Uterus (tissue), 4 donors: ENCODE measurements around the gene BOLA3. TPM values are rescaled to one million over a fixed set of nuclear protein-coding genes. Genes with fewer than 3 reads are reported as not detected.

Source experiments
- DNase-seq, 2 donors: peaks; one replicate each; pipeline ENCODE4 v3.0.0-alpha.2; 2019 to 2020
- H3K27ac ChIP-seq, 2 donors: fragments of 200-600 bp; sonication (generic); 1 replicate in 1 of 2; 2 replicates in 1 of 2; pipeline ENCODE4 v1.5.1; 2016 to 2018
- H3K27me3 ChIP-seq, 2 donors: fragments of 200-600 bp; sonication (generic); one replicate each; pipeline ENCODE4 v1.5.1; 2018 to 2019; ENCODE audit warnings: control low read depth in 1 of 2
- H3K36me3 ChIP-seq, 2 donors: fragments of 200-600 bp; sonication (generic); one replicate each; pipeline ENCODE4 v1.5.1; 2019; ENCODE audit warnings: control low read depth in 1 of 2
- H3K4me1 ChIP-seq, 2 donors: fragments of 200-600 bp; sonication (generic); one replicate each; pipeline ENCODE4 v1.5.1; 2018 to 2019; ENCODE audit warnings: control low read depth in 1 of 2
- H3K4me3 ChIP-seq, 2 donors: fragments of 200-600 bp; sonication (generic); 1 replicate in 1 of 2; 2 replicates in 1 of 2; pipeline ENCODE4 v1.5.1; 2018 to 2019; ENCODE audit warnings: mild to moderate bottlenecking in 1 of 2
- H3K9me3 ChIP-seq, 2 donors: fragments of 200-600 bp; sonication (generic); one replicate each; pipeline ENCODE4 v1.5.1; 2019; ENCODE audit warnings: control low read depth in 1 of 2
- POLR2A ChIP-seq, 2 donors: fragments of 450-650 bp; IDR thresholded peaks; one replicate each; pipeline ENCODE4 v1.6.1; 2016; ENCODE audit warnings: antibody characterized with exemption in 2 of 2, mild to moderate bottlenecking in 1 of 2, moderate library complexity in 1 of 2
- intact Hi-C: fragments of 100-400 bp; cut with DNase I; formaldehyde crosslinking; loops from one replicate; pipeline ENCODE4 v1.15.1; 2023; ENCODE audit warnings: low total_unique reads
- total RNA-seq, 4 donors: library from RNA; depleted of rRNA in 3 of 4; stranded (reverse); fragments of >200 nt in 3 of 4; gene quantifications; one replicate each; pipeline versions ENCODE4 v1.1.0 to v1.2.4, GENCODE V29; 2014 to 2023
- TF ChIP-seq, protein P1 (sequence below), 4 experiments: fragments of 200-600 bp in 2 of 4; fragments of 450-650 bp in 2 of 4; sonication (generic) in 2 of 4; IDR thresholded peaks; one replicate each; pipeline ENCODE4 v1.5.1; 2016 to 2019; ENCODE audit warnings: antibody characterized with exemption in 4 of 4, mild to moderate bottlenecking in 2 of 4, moderate library complexity in 1 of 4
- donor health status: DM: yes; HTN: yes; CAD: no.

BOLA3 gene
- total RNA-seq, 4 donors from 2014 or later = 9.1 to 54.4 (median 16.1) TPM

GRCh38 chr2:74109551-74109950 lies 38.2 kb downstream of the BOLA3 start:
- DNase-seq = no peak
- H3K4me3 ChIP-seq = no peak overlapping the region
- TF ChIP-seq, protein P1, sequence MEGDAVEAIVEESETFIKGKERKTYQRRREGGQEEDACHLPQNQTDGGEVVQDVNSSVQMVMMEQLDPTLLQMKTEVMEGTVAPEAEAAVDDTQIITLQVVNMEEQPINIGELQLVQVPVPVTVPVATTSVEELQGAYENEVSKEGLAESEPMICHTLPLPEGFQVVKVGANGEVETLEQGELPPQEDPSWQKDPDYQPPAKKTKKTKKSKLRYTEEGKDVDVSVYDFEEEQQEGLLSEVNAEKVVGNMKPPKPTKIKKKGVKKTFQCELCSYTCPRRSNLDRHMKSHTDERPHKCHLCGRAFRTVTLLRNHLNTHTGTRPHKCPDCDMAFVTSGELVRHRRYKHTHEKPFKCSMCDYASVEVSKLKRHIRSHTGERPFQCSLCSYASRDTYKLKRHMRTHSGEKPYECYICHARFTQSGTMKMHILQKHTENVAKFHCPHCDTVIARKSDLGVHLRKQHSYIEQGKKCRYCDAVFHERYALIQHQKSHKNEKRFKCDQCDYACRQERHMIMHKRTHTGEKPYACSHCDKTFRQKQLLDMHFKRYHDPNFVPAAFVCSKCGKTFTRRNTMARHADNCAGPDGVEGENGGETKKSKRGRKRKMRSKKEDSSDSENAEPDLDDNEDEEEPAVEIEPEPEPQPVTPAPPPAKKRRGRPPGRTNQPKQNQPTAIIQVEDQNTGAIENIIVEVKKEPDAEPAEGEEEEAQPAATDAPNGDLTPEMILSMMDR (IDR thresholded peaks at IDR 0.05) = no peak
- no peaks in the 10 kb centered on the region for H3K27me3 ChIP-seq
- no peak overlapping the region for H3K27ac ChIP-seq
- H3K4me1 ChIP-seq = no peaks in the 10 kb centered on the region
- no peaks in the 10 kb centered on the region for H3K36me3 ChIP-seq
- H3K9me3 ChIP-seq = no peaks in the 10 kb centered on the region
- intact Hi-C loops = no loop called here

DNA sequence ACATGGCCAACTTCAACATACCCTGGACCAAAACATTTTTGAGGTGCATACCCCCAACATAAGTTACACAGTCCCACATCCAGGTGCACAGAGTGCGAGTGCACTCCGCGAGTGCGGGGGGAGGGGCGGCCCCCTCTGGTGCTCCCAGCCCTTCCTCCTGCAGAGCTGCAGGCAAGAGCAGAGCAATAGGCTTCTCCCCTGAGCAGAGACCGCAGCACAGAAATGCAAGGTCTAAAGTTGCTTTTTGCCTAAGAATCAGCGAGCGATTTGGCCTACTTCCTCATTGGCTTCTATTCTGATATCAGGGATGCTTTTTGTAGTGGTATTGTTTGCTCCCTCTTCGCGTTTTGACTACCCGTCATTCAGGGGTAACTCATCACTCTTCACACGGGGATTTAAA lies 40.6 kb downstream of the BOLA3 start:
- Histone ChIP-seq H3K27me3 (no peaks in the 10 kb centered on the region), H3K4me3 (no peak overlapping the region), H3K27ac (no peak overlapping the region), H3K36me3 (no peaks in the 10 kb centered on the region), H3K4me1 (no peaks in the 10 kb centered on the region), H3K9me3 (no peaks in the 10 kb centered on the region)
- TF ChIP-seq, protein P1 (IDR thresholded peaks at IDR 0.05) = no peak
- TF ChIP-seq POLR2A (IDR thresholded peaks at IDR 0.05) = no peak
- intact Hi-C loops = no loop called here
- DNase-seq = no peak

- TF ChIP-seq, protein P1 (IDR thresholded peaks at IDR 0.05) = no peak
- no peak for TF ChIP-seq POLR2A (IDR thresholded peaks at IDR 0.05)
- Histone ChIP-seq H3K36me3 (no peaks in the 10 kb centered on the region), H3K9me3 (no peaks in the 10 kb centered on the region), H3K27ac (no peak overlapping the region), H3K4me3 (no peak overlapping the region), H3K27me3 (no peaks in the 10 kb centered on the region), H3K4me1 (no peaks in the 10 kb centered on the region)
- DNase-seq = no peak
- intact Hi-C loops = no loop called here
Measured at GRCh38 chr2:74105413-74105812, 42.3 kb downstream of the BOLA3 start.

DNA sequence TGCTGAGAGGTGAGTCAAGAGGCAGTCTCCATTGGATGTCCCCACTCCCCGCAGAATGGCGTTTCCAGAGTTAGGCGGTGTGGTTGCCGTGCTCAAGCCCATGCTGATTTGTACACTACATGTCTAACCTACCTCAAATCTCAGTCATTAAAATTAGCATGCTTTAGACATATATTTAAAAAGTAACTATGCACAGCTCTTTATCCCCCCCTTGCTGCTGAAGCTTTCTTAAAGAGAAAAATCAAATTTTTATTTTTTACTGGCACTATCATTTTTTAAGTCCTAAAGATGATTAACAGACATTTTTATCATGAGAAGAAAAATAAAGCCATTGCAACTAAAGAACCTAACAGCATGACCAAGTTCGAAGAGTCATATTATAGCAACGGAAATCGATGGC lies 42.9 kb downstream of the BOLA3 start:
- Histone ChIP-seq H3K27me3 (no peaks in the 10 kb centered on the region), H3K27ac (no peak overlapping the region), H3K4me3 (no peak overlapping the region), H3K9me3 (no peaks in the 10 kb centered on the region), H3K36me3 (no peaks in the 10 kb centered on the region), H3K4me1 (no peaks in the 10 kb centered on the region)
- no peak for TF ChIP-seq POLR2A (IDR thresholded peaks at IDR 0.05)
- TF ChIP-seq, protein P1 (IDR thresholded peaks at IDR 0.05) = peak in 2 of 4 experiments; percentile 14 to 17
- intact Hi-C loops = no loop called here
- DNase-seq = no peak

DNA sequence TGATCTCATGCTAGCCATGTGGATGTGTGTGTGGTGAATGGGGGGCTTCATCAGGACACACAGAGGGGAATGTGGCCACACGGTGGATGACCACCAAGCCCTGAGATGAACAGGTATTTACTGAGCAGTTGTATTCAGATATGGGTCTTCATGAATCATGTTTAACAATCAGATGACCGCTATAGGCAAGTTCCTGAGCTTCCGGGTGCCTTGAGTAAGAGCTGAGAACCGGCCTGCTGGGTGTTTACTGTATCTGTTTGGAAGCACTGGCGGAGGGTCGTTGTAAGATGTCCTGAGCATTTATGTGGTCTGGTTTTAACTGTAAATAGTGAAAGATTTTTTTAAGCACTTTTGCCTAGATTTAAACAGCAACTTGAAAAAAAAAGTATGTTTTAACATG lies 43.9 kb downstream of the BOLA3 start:
- Histone ChIP-seq H3K27ac (no peak overlapping the region), H3K36me3 (no peaks in the 10 kb centered on the region), H3K27me3 (no peaks in the 10 kb centered on the region), H3K4me1 (no peaks in the 10 kb centered on the region), H3K9me3 (no peaks in the 10 kb centered on the region), H3K4me3 (no peak overlapping the region)
- TF ChIP-seq POLR2A (IDR thresholded peaks at IDR 0.05) = no peak
- TF ChIP-seq, protein P1 (IDR thresholded peaks at IDR 0.05) = no peak
- DNase-seq = no peak
- intact Hi-C loops = no loop called here
